Endothelial cell (in vitro differentiated cells): ENCODE results near the gene GRK6. TPM values are rescaled to one million over a fixed set of nuclear protein-coding genes. Genes with fewer than 3 reads are reported as not detected.

ENCODE experiments used
- DNase-seq: peaks from one replicate; pipeline ENCODE4 v3.0.0; 2021; ENCODE audit warnings: low spot score
- H3K27ac Mint-ChIP-seq: one replicate; pipeline ENCODE4 v1.8.0; 2021; ENCODE audit warnings: mixed read lengths, inconsistent platforms; ENCODE audit not compliant: unreplicated experiment
- H3K27me3 Mint-ChIP-seq: one replicate; pipeline ENCODE4 v1.8.0; 2021; ENCODE audit warnings: mild to moderate bottlenecking, moderate library complexity, mixed read lengths, inconsistent platforms; ENCODE audit not compliant: unreplicated experiment
- H3K36me3 Mint-ChIP-seq: one replicate; pipeline ENCODE4 v1.8.0; 2021; ENCODE audit warnings: mild to moderate bottlenecking, low read depth, mixed read lengths, inconsistent platforms; ENCODE audit not compliant: unreplicated experiment
- H3K4me1 Mint-ChIP-seq: one replicate; pipeline ENCODE4 v1.8.0; 2021; ENCODE audit warnings: mild to moderate bottlenecking, mixed read lengths, inconsistent platforms; ENCODE audit not compliant: unreplicated experiment
- H3K4me3 Mint-ChIP-seq: one replicate; pipeline ENCODE4 v1.8.0; 2021; ENCODE audit warnings: mild to moderate bottlenecking, mixed read lengths, inconsistent platforms; ENCODE audit not compliant: unreplicated experiment
- H3K9me3 Mint-ChIP-seq: one replicate; pipeline ENCODE4 v1.8.0; 2021; ENCODE audit warnings: mixed read lengths, inconsistent platforms; ENCODE audit not compliant: unreplicated experiment
- CTCF ChIP-seq: fragments of 200-600 bp; sonication (generic); IDR thresholded peaks from one replicate; pipeline ENCODE4 v1.5.0; 2021; ENCODE audit warnings: antibody characterized with exemption; ENCODE audit not compliant: unreplicated experiment
- total RNA-seq: library from RNA; stranded (reverse); fragmentation: NEBNext Ultra II Directional; extraction: Animal tissue kit (Norgen Biotek cat#: 25700); gene quantifications from one replicate; pipeline ENCODE4 v1.2.1, GENCODE V29; 2021; ENCODE audit not compliant: unreplicated experiment

GRK6 gene
- total RNA-seq, 1 donor from 2014 or later: 33.1 TPM

DNA sequence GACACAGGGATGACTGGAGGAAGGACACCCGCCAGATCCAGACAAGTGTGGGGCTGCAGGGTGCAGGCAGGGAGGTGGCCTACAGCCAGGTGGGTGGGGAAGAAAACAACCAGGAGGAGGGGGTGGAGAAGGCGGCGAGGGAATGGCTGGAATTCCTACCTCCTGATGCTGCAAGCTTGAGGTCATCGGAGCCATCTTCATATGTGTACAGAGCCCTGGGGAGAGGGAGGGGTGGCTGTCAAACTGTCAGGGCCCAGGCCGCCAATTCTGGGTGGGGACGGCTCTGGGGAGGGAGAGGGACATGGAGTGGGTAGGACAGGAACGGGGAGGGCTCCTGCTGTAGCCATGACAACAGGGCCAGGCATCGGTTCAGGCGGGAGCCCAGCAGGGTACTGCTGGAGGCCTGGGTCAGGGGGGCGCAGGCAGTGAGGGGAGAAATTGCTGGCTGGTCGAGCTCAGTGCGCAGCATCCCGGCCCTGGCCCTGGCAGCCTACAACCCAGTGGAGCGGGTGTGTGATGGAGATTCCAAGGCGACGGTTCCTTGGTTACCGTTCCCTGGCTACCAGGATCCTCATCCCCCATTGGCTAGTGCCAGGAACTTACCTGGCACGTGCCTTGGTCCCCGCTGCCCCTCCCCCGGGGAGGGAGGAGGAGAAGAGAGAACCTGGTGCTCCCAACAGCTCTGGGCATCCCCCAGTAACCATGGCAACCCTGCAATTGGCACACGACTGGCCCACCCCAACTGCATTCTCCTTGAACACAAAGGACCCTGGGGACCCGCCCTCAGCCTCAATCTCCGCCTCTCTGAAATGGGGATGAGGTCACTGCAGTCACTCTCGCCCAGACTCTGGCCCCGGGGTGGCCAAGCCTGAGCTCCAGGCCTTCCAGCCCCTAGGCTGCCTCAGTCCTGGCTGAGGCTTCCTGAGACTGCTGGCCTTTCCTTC, 42.5 kb downstream of the GRK6 start:
- Mint-ChIP-seq H3K36me3 (peaks cover 41% of the 10 kb centered on the region), H3K27ac (no peak overlapping the region), H3K9me3 (no peaks in the 10 kb centered on the region), H3K4me3 (peak overlapping the region; percentile 31), H3K27me3 (peaks cover 28% of the 10 kb centered on the region), H3K4me1 (peaks cover 25% of the 10 kb centered on the region)
- no peak for DNase-seq
- no peak for TF ChIP-seq CTCF

- peaks cover 32% of the 10 kb centered on the region for H3K4me1 Mint-ChIP-seq
- H3K27ac Mint-ChIP-seq: peak overlapping the region; percentile 75
- H3K9me3 Mint-ChIP-seq: no peaks in the 10 kb centered on the region
- H3K36me3 Mint-ChIP-seq: peaks cover 43% of the 10 kb centered on the region
- no peak for TF ChIP-seq CTCF
- peaks cover 32% of the 10 kb centered on the region for H3K27me3 Mint-ChIP-seq
- no peak for DNase-seq
- peak overlapping the region; percentile 83 for H3K4me3 Mint-ChIP-seq
These were observed 43.5 kb downstream of the GRK6 start for GRCh38 chr5:177469750-177470525.

GRCh38 chr5:177470759-177471536, 44.5 kb downstream of the GRK6 start:
- H3K36me3 Mint-ChIP-seq: peaks cover 39% of the 10 kb centered on the region
- no peak for DNase-seq

More at GRCh38 chr5:177470759-177471536, 44.5 kb downstream of the GRK6 start:
- Mint-ChIP-seq H3K27ac (peak overlapping the region; percentile 75), H3K9me3 (no peaks in the 10 kb centered on the region), H3K4me1 (peaks cover 34% of the 10 kb centered on the region), H3K27me3 (peaks cover 32% of the 10 kb centered on the region), H3K4me3 (peak overlapping the region; percentile 83)
- TF ChIP-seq CTCF: no peak
